Esophagus (tissue), 2 donors: Measurements from ENCODE around the gene PCGF5. TPM values are rescaled to one million over a fixed set of nuclear protein-coding genes. Genes with fewer than 3 reads are reported as not detected.
"Not testable (repeated sequence)": the region's sequence is repeated elsewhere in the genome, so short reads cannot be mapped to it uniquely, and the experiment has no call there.

Experiments
- H3K27ac ChIP-seq, 2 donors: one replicate each; pipeline ENCODE4 v1.5.1; 2013; ENCODE audit warnings: low read depth in 2 of 2, mild to moderate bottlenecking in 2 of 2, inconsistent platforms in 1 of 2, low read length in 1 of 2, moderate library complexity in 1 of 2
- H3K27me3 ChIP-seq, 2 donors: one replicate each; pipeline ENCODE4 v1.6.1; 2013; ENCODE audit warnings: low read length in 2 of 2, control low read depth in 1 of 2, mild to moderate bottlenecking in 1 of 2; ENCODE audit not compliant: insufficient read depth in 2 of 2, control insufficient read depth in 1 of 2
- H3K36me3 ChIP-seq, 2 donors: one replicate each; pipeline ENCODE4 v1.6.1; 2013; ENCODE audit warnings: low read length in 1 of 2; ENCODE audit not compliant: control insufficient read depth in 2 of 2, insufficient read depth in 2 of 2
- H3K4me1 ChIP-seq, 2 donors: one replicate each; pipeline ENCODE4 v1.6.1; 2013; ENCODE audit warnings: low read length in 1 of 2; ENCODE audit not compliant: control insufficient read depth in 2 of 2, insufficient read depth in 2 of 2
- H3K4me3 ChIP-seq, 2 donors: one replicate each; pipeline ENCODE4 v1.5.1; 2013; ENCODE audit warnings: low read length in 2 of 2, mild to moderate bottlenecking in 2 of 2, low read depth in 1 of 2, moderate library complexity in 1 of 2
- H3K9me3 ChIP-seq, 2 donors: one replicate each; pipeline ENCODE4 v1.6.1; 2013; ENCODE audit warnings: mild to moderate bottlenecking in 2 of 2, low read depth in 1 of 2, low read length in 1 of 2, moderate library complexity in 1 of 2; ENCODE audit not compliant: control insufficient read depth in 2 of 2, insufficient read depth in 1 of 2
- WGBS, 2 donors: extraction: QIAGEN DNeasy Blood & Tissue Kit; methylation state at CpG; one replicate each; pipeline ENCODE4 v1.1.7; 2013; 5-methylcytosine and 5-hydroxymethylcytosine counted together
- polyA plus RNA-seq, 2 donors: library from polyadenylated mRNA; stranded (reverse); fragments of 200-250 nt; gene quantifications; one replicate each; pipeline ENCODE4 v1.2.3, GENCODE V29; 2013
- donor health status: healthy with polysubstance abuse.
- donor health status: Bipolar disorder and iron deficiency.

The PCGF5 gene
- polyA plus RNA-seq: 10 to 100 TPM; 12.3 to 13.7 TPM

GRCh38 chr10:91220194-91220953, at the start of gene PCGF5:
TSS of gene PCGF5 (plus strand) at chr10:91220663. CDS start at chr10:91222872, 2,209 bp downstream.
- H3K27me3 ChIP-seq: no peaks in the 10 kb centered on the region
- H3K36me3 ChIP-seq: no peaks in the 10 kb centered on the region
- H3K9me3 ChIP-seq: no peaks in the 10 kb centered on the region
- peak within 1 kb of the TSS; percentile 88 to 93 for H3K27ac ChIP-seq
- peak within 1 kb of the TSS; percentile 72 to 97 for H3K4me3 ChIP-seq
- H3K4me1 ChIP-seq: peaks cover 0 to 4% of the 10 kb centered on the region in 2 donors
- 0 to 1% methylated on average over 50 to 66 of the region's 66 CpGs for WGBS, 2 donors

- Histone ChIP-seq H3K9me3 (no peaks in the 10 kb centered on the region), H3K4me1 (no peaks in the 10 kb centered on the region), H3K27me3 (no peaks in the 10 kb centered on the region), H3K36me3 (no peaks in the 10 kb centered on the region), H3K4me3 (no peak overlapping the region), H3K27ac (no peak overlapping the region)
- 91 to 92% methylated on average over 3 of the region's 3 CpGs for whole genome bisulfite sequencing, 2 donors
Measured at GRCh38 chr10:91171485-91171884, 49.0 kb upstream of the PCGF5 start.

DNA sequence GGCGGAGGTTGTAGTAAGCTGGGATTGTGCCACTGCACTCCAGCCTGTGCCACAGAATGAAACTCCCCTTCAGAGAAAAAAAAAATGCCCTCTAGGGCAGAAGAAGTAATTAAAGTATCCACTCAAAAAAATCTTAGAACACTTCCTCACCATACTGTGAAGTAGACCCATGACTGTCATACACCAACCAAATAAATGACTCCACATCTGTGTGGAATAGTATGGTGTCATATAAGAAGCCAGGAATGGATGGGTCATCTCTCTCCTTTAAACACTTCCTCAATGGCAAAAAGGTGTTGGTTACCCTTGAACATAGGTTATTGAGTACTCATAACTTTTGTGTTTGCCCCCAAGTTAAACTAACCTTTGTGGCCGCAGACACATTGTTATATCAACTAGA, 48.1 kb upstream of the PCGF5 start:
- Histone ChIP-seq H3K9me3 (no peaks in the 10 kb centered on the region), H3K27me3 (no peaks in the 10 kb centered on the region), H3K4me3 (no peak overlapping the region), H3K36me3 (no peaks in the 10 kb centered on the region), H3K4me1 (no peaks in the 10 kb centered on the region), H3K27ac (no peak overlapping the region)
- WGBS, 2 donors: 97% methylated on average over 2 of the region's 2 CpGs

GRCh38 chr10:91185239-91185875, 35.1 kb upstream of the PCGF5 start:
- 83 to 89% methylated on average over 8 of the region's 8 CpGs for WGBS, 2 donors
- Histone ChIP-seq H3K27ac (no peak overlapping the region), H3K4me3 (no peak overlapping the region)

GRCh38 chr10:91187156-91187555, 33.3 kb upstream of the PCGF5 start:
- H3K4me1 ChIP-seq: peaks cover 0 to 6% of the 10 kb centered on the region in 2 donors
- H3K27ac ChIP-seq: no peak overlapping the region
- H3K9me3 ChIP-seq: no peaks in the 10 kb centered on the region
- H3K27me3 ChIP-seq: no peaks in the 10 kb centered on the region
- no peaks in the 10 kb centered on the region for H3K36me3 ChIP-seq
- H3K4me3 ChIP-seq: no peak overlapping the region
- WGBS, 2 donors: 92 to 96% methylated on average over 4 of the region's 4 CpGs

More at GRCh38 chr10:91185239-91185875, 35.1 kb upstream of the PCGF5 start:
- Histone ChIP-seq H3K4me1 (peaks cover 0 to 6% of the 10 kb centered on the region in 2 donors), H3K27me3 (no peaks in the 10 kb centered on the region), H3K36me3 (no peaks in the 10 kb centered on the region), H3K9me3 (no peaks in the 10 kb centered on the region)

DNA sequence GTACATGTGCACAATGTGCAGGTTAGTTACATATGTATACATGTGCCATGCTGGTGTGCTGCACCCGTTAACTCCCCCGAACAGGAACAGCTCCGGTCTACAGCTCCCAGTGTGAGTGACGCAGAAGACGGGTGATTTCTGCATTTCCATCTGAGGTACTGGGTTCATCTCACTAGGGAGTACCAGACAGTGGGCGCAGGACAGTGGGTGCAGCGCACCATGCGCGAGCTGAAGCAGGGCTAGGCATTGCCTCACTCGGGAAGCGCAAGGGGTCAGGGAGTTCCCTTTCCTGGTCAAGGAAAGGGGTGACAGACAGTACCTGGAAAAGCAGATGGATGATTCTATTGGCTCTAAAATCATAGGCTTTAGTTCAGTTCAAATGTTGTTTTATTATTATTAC, 32.5 kb upstream of the PCGF5 start:
- H3K27ac ChIP-seq, H3K9me3 ChIP-seq, H3K27me3 ChIP-seq, H3K4me3 ChIP-seq, H3K36me3 ChIP-seq, H3K4me1 ChIP-seq: not testable (repeated sequence)
- 89 to 90% methylated on average over 11 of the region's 11 CpGs for WGBS, 2 donors

GRCh38 chr10:91188889-91189288, 31.6 kb upstream of the PCGF5 start:
- no peaks in the 10 kb centered on the region for H3K9me3 ChIP-seq
- peaks cover 0 to 6% of the 10 kb centered on the region in 2 donors for H3K4me1 ChIP-seq
- H3K36me3 ChIP-seq: no peaks in the 10 kb centered on the region
- H3K4me3 ChIP-seq: no peak overlapping the region
- no peak overlapping the region for H3K27ac ChIP-seq
- no peaks in the 10 kb centered on the region for H3K27me3 ChIP-seq

- Histone ChIP-seq H3K9me3 (no peaks in the 10 kb centered on the region), H3K27me3 (no peaks in the 10 kb centered on the region), H3K36me3 (no peaks in the 10 kb centered on the region), H3K4me1 (no peaks in the 10 kb centered on the region), H3K4me3 (no peak overlapping the region), H3K27ac (no peak overlapping the region)
- 87 to 94% methylated on average over 1 of the region's 1 CpG for WGBS, 2 donors
Measured at GRCh38 chr10:91190388-91190870, 30.0 kb upstream of the PCGF5 start.

DNA sequence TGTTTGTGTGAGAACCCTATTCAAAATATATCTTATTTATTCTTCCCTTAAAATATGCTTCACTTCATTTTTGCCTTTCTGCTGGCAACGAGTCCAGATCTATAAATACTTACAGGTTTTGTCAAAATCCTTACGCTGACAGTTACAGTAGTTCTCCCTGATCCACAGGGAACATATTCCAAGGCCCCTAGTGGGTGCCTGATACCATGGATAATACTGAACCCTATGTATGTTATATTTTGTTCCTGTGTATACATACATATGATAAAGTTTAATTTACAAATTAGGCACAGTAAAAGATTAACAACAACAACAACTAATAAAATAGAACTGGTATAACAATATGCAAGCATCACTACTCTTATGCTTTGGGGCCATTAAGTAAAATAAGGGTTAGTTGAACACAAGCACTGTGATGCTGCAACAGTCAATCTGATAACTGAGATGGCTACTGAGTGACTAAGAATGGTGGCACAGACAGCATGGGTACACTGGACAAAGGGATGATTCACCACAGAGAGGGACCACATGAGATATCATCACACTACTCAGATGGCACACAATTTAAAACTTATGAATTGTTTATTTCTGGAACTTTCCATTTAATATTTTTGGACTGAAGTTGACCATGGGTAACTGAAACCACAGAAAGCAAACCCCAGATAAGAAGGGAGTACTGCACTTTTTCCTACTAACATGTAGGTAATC, 29.4 kb upstream of the PCGF5 start:
- Histone ChIP-seq H3K4me1 (no peaks in the 10 kb centered on the region), H3K36me3 (no peaks in the 10 kb centered on the region), H3K27me3 (no peaks in the 10 kb centered on the region), H3K27ac (no peak overlapping the region), H3K4me3 (no peak overlapping the region), H3K9me3 (no peaks in the 10 kb centered on the region)
- WGBS, 2 donors: 81 to 85% methylated on average over 2 of the region's 2 CpGs
